Measurements from ENCODE around the gene PKNOX2.

PKNOX2 gene

GRCh38 chr11:125418396-125418795 is 253.8 kb downstream of the PKNOX2 start:
- H3K36me3 ChIP-seq (ENCODE audit: insufficient read depth, low read length), result no peaks in the 10 kb centered on the region
- no peaks in the 10 kb centered on the region for H3K4me1 ChIP-seq (ENCODE audit: insufficient read depth, low read length)
- no peaks in the 10 kb centered on the region for H3K9me3 ChIP-seq (ENCODE audit: control insufficient read depth, insufficient read depth, low read length)
- no peak overlapping the region for H3K9ac ChIP-seq (ENCODE audit: low read depth, low read length)

- Histone ChIP-seq H3K4me1 (ENCODE audit: insufficient read depth, low read length) (0 out of 2 replicates have a peak, but pooled peaks cover 5% of the 10 kb centered on the region), H3K9ac (ENCODE audit: low read depth, low read length) (no peak overlapping the region), H3K9me3 (ENCODE audit: control insufficient read depth, insufficient read depth, low read length) (no peaks in the 10 kb centered on the region), H3K36me3 (ENCODE audit: insufficient read depth, low read length) (no peaks in the 10 kb centered on the region)
These were observed 258.1 kb downstream of the PKNOX2 start for GRCh38 chr11:125422681-125423080.

- Histone ChIP-seq H3K9ac (ENCODE audit: low read depth, low read length) (no peak overlapping the region), H3K4me1 (ENCODE audit: insufficient read depth, low read length) (0 out of 2 replicates have a peak, but pooled peaks cover 5% of the 10 kb centered on the region), H3K9me3 (ENCODE audit: control insufficient read depth, insufficient read depth, low read length) (no peaks in the 10 kb centered on the region), H3K36me3 (ENCODE audit: insufficient read depth, low read length) (no peaks in the 10 kb centered on the region)
These were observed 258.8 kb downstream of the PKNOX2 start for GRCh38 chr11:125423247-125423849.

- Histone ChIP-seq H3K36me3 (ENCODE audit: insufficient read depth, low read length) (no peaks in the 10 kb centered on the region), H3K9me3 (ENCODE audit: control insufficient read depth, insufficient read depth, low read length) (no peaks in the 10 kb centered on the region), H3K9ac (ENCODE audit: low read depth, low read length) (no peak overlapping the region)
These were observed 261.1 kb downstream of the PKNOX2 start for GRCh38 chr11:125425601-125426000.

GRCh38 chr11:125426818-125427528 is 262.4 kb downstream of the PKNOX2 start:
- H3K9me3 ChIP-seq (ENCODE audit: control insufficient read depth, insufficient read depth, low read length), result no peaks in the 10 kb centered on the region
- H3K4me1 ChIP-seq (ENCODE audit: insufficient read depth, low read length), result peaks cover 11% of the 10 kb centered on the region; the same call in 1 of the 2 replicates
- H3K36me3 ChIP-seq (ENCODE audit: insufficient read depth, low read length), result no peaks in the 10 kb centered on the region
- no peak overlapping the region for H3K9ac ChIP-seq (ENCODE audit: low read depth, low read length)

More at GRCh38 chr11:125425601-125426000, 261.1 kb downstream of the PKNOX2 start:
- H3K4me1 ChIP-seq (ENCODE audit: insufficient read depth, low read length), result peaks cover 11% of the 10 kb centered on the region; the same call in 1 of the 2 replicates

GRCh38 chr11:125428486-125429173 is 264.1 kb downstream of the PKNOX2 start:
- Histone ChIP-seq H3K9me3 (ENCODE audit: control insufficient read depth, insufficient read depth, low read length) (no peaks in the 10 kb centered on the region), H3K36me3 (ENCODE audit: insufficient read depth, low read length) (no peaks in the 10 kb centered on the region), H3K4me1 (ENCODE audit: insufficient read depth, low read length) (peaks cover 11% of the 10 kb centered on the region; the same call in 1 of the 2 replicates), H3K9ac (ENCODE audit: low read depth, low read length) (no peak overlapping the region)

GRCh38 chr11:125429174-125429707 is 264.7 kb downstream of the PKNOX2 start:
- Histone ChIP-seq H3K4me1 (ENCODE audit: insufficient read depth, low read length) (peaks cover 13% of the 10 kb centered on the region; the same call in 1 of the 2 replicates), H3K36me3 (ENCODE audit: insufficient read depth, low read length) (no peaks in the 10 kb centered on the region), H3K9me3 (ENCODE audit: control insufficient read depth, insufficient read depth, low read length) (no peaks in the 10 kb centered on the region), H3K9ac (ENCODE audit: low read depth, low read length) (no peak overlapping the region)

- Histone ChIP-seq H3K9me3 (ENCODE audit: control insufficient read depth, insufficient read depth, low read length) (no peaks in the 10 kb centered on the region), H3K36me3 (ENCODE audit: insufficient read depth, low read length) (no peaks in the 10 kb centered on the region), H3K4me1 (ENCODE audit: insufficient read depth, low read length) (peaks cover 13% of the 10 kb centered on the region; the same call in 1 of the 2 replicates), H3K9ac (ENCODE audit: low read depth, low read length) (no peak overlapping the region)
These were observed 265.5 kb downstream of the PKNOX2 start for GRCh38 chr11:125429807-125430678.

GRCh38 chr11:125431009-125431408 is 266.5 kb downstream of the PKNOX2 start:
- Histone ChIP-seq H3K9ac (ENCODE audit: low read depth, low read length) (no peak overlapping the region), H3K9me3 (ENCODE audit: control insufficient read depth, insufficient read depth, low read length) (no peaks in the 10 kb centered on the region), H3K4me1 (ENCODE audit: insufficient read depth, low read length) (peaks cover 23% of the 10 kb centered on the region), H3K36me3 (ENCODE audit: insufficient read depth, low read length) (no peaks in the 10 kb centered on the region)

- Histone ChIP-seq H3K9ac (ENCODE audit: low read depth, low read length) (no peak overlapping the region), H3K36me3 (ENCODE audit: insufficient read depth, low read length) (no peaks in the 10 kb centered on the region), H3K4me1 (ENCODE audit: insufficient read depth, low read length) (peaks cover 25% of the 10 kb centered on the region), H3K9me3 (ENCODE audit: control insufficient read depth, insufficient read depth, low read length) (no peaks in the 10 kb centered on the region)
These were observed 266.9 kb downstream of the PKNOX2 start for GRCh38 chr11:125431481-125431880.

GRCh38 chr11:125433454-125434121 is 269.0 kb downstream of the PKNOX2 start:
- no peaks in the 10 kb centered on the region for H3K9me3 ChIP-seq (ENCODE audit: control insufficient read depth, insufficient read depth, low read length)
- H3K4me1 ChIP-seq (ENCODE audit: insufficient read depth, low read length), result peaks cover 20% of the 10 kb centered on the region
- no peaks in the 10 kb centered on the region for H3K36me3 ChIP-seq (ENCODE audit: insufficient read depth, low read length)
- H3K9ac ChIP-seq (ENCODE audit: low read depth, low read length), result no peak overlapping the region

- no peak overlapping the region for H3K9ac ChIP-seq (ENCODE audit: low read depth, low read length)
- H3K36me3 ChIP-seq (ENCODE audit: insufficient read depth, low read length), result no peaks in the 10 kb centered on the region
- peaks cover 14% of the 10 kb centered on the region for H3K4me1 ChIP-seq (ENCODE audit: insufficient read depth, low read length)
- no peaks in the 10 kb centered on the region for H3K9me3 ChIP-seq (ENCODE audit: control insufficient read depth, insufficient read depth, low read length)
These were observed 271.1 kb downstream of the PKNOX2 start for GRCh38 chr11:125435461-125436238.

All from ES-I3 (cell line).